GM12892 (cell line): ENCODE measurements around the gene STRBP.

Experiments used
- POLR2A ChIP-seq: IDR thresholded peaks from 2 replicates; pipeline ENCODE4 v1.6.1; 2011; ENCODE audit warnings: low read depth, low read length, control low read depth
- POLR2AphosphoS5 ChIP-seq: IDR thresholded peaks from 2 replicates; pipeline ENCODE4 v1.6.1; 2011; ENCODE audit warnings: low read depth, low read length, control low read depth

DNA sequence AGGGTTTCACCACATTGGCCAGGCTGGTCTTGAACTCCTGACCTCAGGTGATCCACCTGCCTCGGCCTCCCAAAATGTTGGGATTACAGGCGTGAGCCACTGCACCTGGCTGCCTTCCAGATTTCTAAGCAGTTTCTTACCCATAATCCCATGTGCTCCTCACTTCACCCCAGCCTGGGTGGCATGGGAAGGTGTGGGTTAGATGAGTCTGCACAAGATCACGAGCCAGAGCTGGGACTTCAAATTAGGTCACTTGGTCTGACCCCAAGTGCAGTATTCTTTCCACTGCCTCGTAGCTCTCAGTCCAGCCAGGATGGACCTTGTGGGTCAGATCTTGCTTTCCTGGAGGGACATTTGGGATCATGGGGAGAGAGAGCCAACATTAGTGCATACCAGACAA, 37.5 kb upstream of the STRBP start:
- no peak for TF ChIP-seq POLR2AphosphoS5
- TF ChIP-seq POLR2A, result no peak
